Measurements from ENCODE around the gene CNOT1.

Gene CNOT1

DNA sequence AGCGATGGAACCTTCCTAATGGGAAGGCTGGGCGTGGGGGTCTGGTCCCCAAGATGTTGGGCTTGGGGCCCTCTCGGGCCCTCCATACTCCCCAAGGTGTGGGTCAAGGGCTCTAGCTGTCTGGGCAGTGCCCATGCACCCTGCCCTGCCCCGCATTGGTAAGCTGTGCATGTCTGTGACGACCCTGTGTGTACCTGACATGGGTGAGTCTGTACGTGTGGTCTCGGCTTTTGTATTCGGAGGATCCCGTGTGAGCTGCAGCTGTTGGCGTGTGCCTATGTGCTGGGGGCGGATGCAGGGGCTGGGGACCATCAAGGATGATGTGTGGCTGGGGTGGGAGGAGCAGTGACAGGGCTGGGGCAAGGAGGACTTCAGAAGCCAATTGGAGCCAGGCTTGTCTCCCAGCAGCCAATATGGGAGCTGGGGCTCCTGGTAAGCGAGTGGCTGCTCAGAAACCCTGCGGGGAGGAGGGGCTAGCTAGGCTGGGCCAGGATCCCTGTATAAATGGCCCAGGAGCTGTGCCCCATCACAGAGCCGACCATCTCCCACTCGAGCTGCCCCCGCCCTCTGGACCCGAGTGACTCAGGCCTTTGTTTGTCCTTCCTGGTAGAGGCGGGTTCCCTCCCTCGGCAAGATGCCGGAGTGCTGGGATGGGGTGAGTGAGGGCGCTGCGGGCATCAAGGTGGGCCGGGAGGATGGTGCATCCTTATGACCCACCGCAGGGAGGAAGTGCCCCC, 129.8 kb downstream of the CNOT1 start, which contains the start of gene NDRG4:
TSS of gene NDRG4 (plus strand) at position 529 of the 737 bp plus-strand sequence. CDS start at position 635, 106 bp downstream.
- no peak within 1 kb of the TSS for H3K27ac ChIP-seq (ENCODE audit: low read depth, low read length)
- peaks cover 12% of the 10 kb centered on the region for H3K4me1 ChIP-seq (ENCODE audit: control insufficient read depth, insufficient read depth, low read length)
- H3K4me3 ChIP-seq (ENCODE audit: low read depth, low read length): peak within 1 kb of the TSS; percentile 86
- H3K27me3 ChIP-seq (ENCODE audit: control insufficient read depth, insufficient read depth, low read length): peaks cover 8% of the 10 kb centered on the region; the same call in 1 of the 2 replicates
- no peaks in the 10 kb centered on the region for H3K9me3 ChIP-seq (ENCODE audit: control insufficient read depth, insufficient read depth, low read length)
- H3K9ac ChIP-seq (ENCODE audit: low read depth, low read length): no peak within 1 kb of the TSS
- no peaks in the 10 kb centered on the region for H3K36me3 ChIP-seq (ENCODE audit: control insufficient read depth, insufficient read depth, low read length)

DNA sequence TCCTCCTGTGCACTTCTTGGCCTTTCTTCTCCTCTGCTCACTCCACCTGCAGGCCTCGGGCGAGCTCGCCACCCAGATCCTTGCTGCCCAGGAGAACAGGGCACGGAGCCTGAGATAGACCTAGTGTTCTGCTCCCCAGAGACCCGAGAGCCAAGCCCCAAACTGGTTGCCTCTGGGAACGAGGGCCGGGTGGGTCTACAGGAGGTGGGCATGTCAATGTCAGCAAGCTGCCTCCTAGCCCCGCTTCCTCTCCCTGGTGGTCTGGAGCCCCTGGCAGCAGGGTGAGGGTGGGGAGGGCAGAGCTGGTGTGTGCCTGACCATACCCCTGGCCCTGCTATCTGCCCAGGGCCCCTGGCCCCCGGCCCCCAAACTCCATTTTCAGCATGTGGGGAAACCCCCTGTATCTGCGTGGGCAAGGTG, 130.5 kb downstream of the CNOT1 start:
- Histone ChIP-seq H3K36me3 (ENCODE audit: control insufficient read depth, insufficient read depth, low read length) (no peaks in the 10 kb centered on the region), H3K4me1 (ENCODE audit: control insufficient read depth, insufficient read depth, low read length) (peaks cover 13% of the 10 kb centered on the region), H3K9me3 (ENCODE audit: control insufficient read depth, insufficient read depth, low read length) (no peaks in the 10 kb centered on the region), H3K9ac (ENCODE audit: low read depth, low read length) (no peak overlapping the region), H3K4me3 (ENCODE audit: low read depth, low read length) (no peak overlapping the region), H3K27ac (ENCODE audit: low read depth, low read length) (no peak overlapping the region), H3K27me3 (ENCODE audit: control insufficient read depth, insufficient read depth, low read length) (peaks cover 8% of the 10 kb centered on the region; the same call in 1 of the 2 replicates)

- Histone ChIP-seq H3K4me1 (ENCODE audit: control insufficient read depth, insufficient read depth, low read length) (peaks cover 13% of the 10 kb centered on the region), H3K36me3 (ENCODE audit: control insufficient read depth, insufficient read depth, low read length) (no peaks in the 10 kb centered on the region), H3K27ac (ENCODE audit: low read depth, low read length) (no peak overlapping the region), H3K9me3 (ENCODE audit: control insufficient read depth, insufficient read depth, low read length) (no peaks in the 10 kb centered on the region), H3K4me3 (ENCODE audit: low read depth, low read length) (no peak overlapping the region), H3K9ac (ENCODE audit: low read depth, low read length) (no peak overlapping the region), H3K27me3 (ENCODE audit: control insufficient read depth, insufficient read depth, low read length) (peaks cover 8% of the 10 kb centered on the region; the same call in 1 of the 2 replicates)
These were observed 131.1 kb downstream of the CNOT1 start for GRCh38 chr16:58498341-58499091.

GRCh38 chr16:58497935-58498334, 131.7 kb downstream of the CNOT1 start:
- peaks cover 8% of the 10 kb centered on the region; the same call in 1 of the 2 replicates for H3K27me3 ChIP-seq (ENCODE audit: control insufficient read depth, insufficient read depth, low read length)
- H3K9ac ChIP-seq (ENCODE audit: low read depth, low read length): no peak overlapping the region
- no peak overlapping the region for H3K4me3 ChIP-seq (ENCODE audit: low read depth, low read length)
- H3K4me1 ChIP-seq (ENCODE audit: control insufficient read depth, insufficient read depth, low read length): peaks cover 13% of the 10 kb centered on the region
- H3K27ac ChIP-seq (ENCODE audit: low read depth, low read length): no peak overlapping the region
- no peaks in the 10 kb centered on the region for H3K9me3 ChIP-seq (ENCODE audit: control insufficient read depth, insufficient read depth, low read length)
- H3K36me3 ChIP-seq (ENCODE audit: control insufficient read depth, insufficient read depth, low read length): no peaks in the 10 kb centered on the region

GRCh38 chr16:58497468-58497867, 132.2 kb downstream of the CNOT1 start:
- H3K36me3 ChIP-seq (ENCODE audit: control insufficient read depth, insufficient read depth, low read length): no peaks in the 10 kb centered on the region
- peaks cover 4% of the 10 kb centered on the region; the same call in 1 of the 2 replicates for H3K27me3 ChIP-seq (ENCODE audit: control insufficient read depth, insufficient read depth, low read length)
- H3K4me3 ChIP-seq (ENCODE audit: low read depth, low read length): no peak overlapping the region
- H3K9me3 ChIP-seq (ENCODE audit: control insufficient read depth, insufficient read depth, low read length): no peaks in the 10 kb centered on the region
- H3K4me1 ChIP-seq (ENCODE audit: control insufficient read depth, insufficient read depth, low read length): peaks cover 13% of the 10 kb centered on the region
- no peak overlapping the region for H3K9ac ChIP-seq (ENCODE audit: low read depth, low read length)
- H3K27ac ChIP-seq (ENCODE audit: low read depth, low read length): no peak overlapping the region

GRCh38 chr16:58495521-58496331, 133.9 kb downstream of the CNOT1 start:
- H3K4me3 ChIP-seq (ENCODE audit: low read depth, low read length): 0 out of 2 replicates have a peak overlapping the region, but pooled peaks have one; percentile 2
- H3K9ac ChIP-seq (ENCODE audit: low read depth, low read length): no peak overlapping the region; the same call in 1 of the 2 replicates
- H3K27me3 ChIP-seq (ENCODE audit: control insufficient read depth, insufficient read depth, low read length): no peaks in the 10 kb centered on the region
- peak overlapping the region; percentile 74 for H3K27ac ChIP-seq (ENCODE audit: low read depth, low read length)
- H3K9me3 ChIP-seq (ENCODE audit: control insufficient read depth, insufficient read depth, low read length): no peaks in the 10 kb centered on the region
- H3K36me3 ChIP-seq (ENCODE audit: control insufficient read depth, insufficient read depth, low read length): no peaks in the 10 kb centered on the region
- peaks cover 13% of the 10 kb centered on the region for H3K4me1 ChIP-seq (ENCODE audit: control insufficient read depth, insufficient read depth, low read length)

GRCh38 chr16:58494981-58495520, 134.6 kb downstream of the CNOT1 start:
- H3K9ac ChIP-seq (ENCODE audit: low read depth, low read length): no peak overlapping the region
- no peaks in the 10 kb centered on the region for H3K27me3 ChIP-seq (ENCODE audit: control insufficient read depth, insufficient read depth, low read length)
- peak overlapping the region; percentile 74 for H3K27ac ChIP-seq (ENCODE audit: low read depth, low read length)
- H3K4me1 ChIP-seq (ENCODE audit: control insufficient read depth, insufficient read depth, low read length): peaks cover 13% of the 10 kb centered on the region
- no peaks in the 10 kb centered on the region for H3K36me3 ChIP-seq (ENCODE audit: control insufficient read depth, insufficient read depth, low read length)
- no peaks in the 10 kb centered on the region for H3K9me3 ChIP-seq (ENCODE audit: control insufficient read depth, insufficient read depth, low read length)
- H3K4me3 ChIP-seq (ENCODE audit: low read depth, low read length): 0 out of 2 replicates have a peak overlapping the region, but pooled peaks have one; percentile 2

DNA sequence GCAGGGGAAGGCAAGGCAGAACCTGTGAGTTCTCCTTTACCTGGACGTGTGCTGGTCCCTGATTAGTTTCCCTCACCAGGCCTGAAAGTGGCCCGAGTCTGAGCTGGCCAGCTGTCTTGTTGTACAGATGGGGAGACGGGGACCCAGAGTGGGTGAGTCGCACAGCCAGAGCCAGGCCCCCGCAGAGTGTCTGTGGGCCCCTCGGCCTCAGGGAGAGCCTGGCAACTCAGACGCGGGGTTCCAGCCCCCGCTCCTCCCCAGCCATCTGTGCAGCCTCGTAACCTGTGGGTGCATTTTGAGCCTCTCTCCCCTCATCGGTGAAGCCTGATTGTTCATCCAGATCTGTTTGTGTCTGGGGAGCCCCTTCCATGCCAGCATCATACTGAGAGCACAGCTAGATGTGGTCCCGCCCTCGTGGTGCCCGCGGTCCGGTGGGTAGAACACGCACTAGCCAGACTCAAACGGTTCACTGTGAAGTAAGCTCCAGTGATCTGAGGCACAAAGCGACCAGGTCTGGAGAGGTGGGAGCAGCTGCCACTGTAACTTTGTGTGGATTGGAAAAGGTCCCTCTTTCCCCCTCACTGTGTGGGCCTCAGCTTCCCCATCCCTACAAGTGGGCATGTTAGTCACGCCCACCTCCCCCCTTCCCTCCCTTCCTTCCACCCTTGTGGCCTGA, 135.7 kb downstream of the CNOT1 start:
- Histone ChIP-seq H3K4me1 (ENCODE audit: control insufficient read depth, insufficient read depth, low read length) (peaks cover 13% of the 10 kb centered on the region), H3K36me3 (ENCODE audit: control insufficient read depth, insufficient read depth, low read length) (no peaks in the 10 kb centered on the region), H3K27ac (ENCODE audit: low read depth, low read length) (no peak overlapping the region), H3K4me3 (ENCODE audit: low read depth, low read length) (no peak overlapping the region), H3K27me3 (ENCODE audit: control insufficient read depth, insufficient read depth, low read length) (no peaks in the 10 kb centered on the region), H3K9ac (ENCODE audit: low read depth, low read length) (no peak overlapping the region), H3K9me3 (ENCODE audit: control insufficient read depth, insufficient read depth, low read length) (no peaks in the 10 kb centered on the region)

DNA sequence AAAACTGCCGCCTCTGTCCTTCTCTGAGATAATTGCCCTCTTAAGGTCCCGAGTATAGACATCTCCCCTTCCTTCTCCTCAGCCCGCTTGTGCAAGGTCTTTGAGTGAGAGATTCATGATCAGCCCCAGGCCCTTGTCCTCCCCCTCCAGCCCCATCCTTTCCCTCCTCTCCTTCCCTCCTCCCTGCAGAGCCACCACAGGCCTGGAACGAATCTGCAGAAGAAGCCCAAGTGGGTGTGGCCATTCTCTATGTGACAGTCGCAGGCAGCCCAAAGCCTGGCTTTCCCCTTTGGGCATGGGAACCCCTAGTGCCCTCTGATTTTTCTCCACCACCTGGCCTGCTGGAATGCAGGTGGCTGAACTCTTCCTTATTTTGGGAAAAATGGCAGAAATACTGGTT, 136.9 kb downstream of the CNOT1 start:
- Histone ChIP-seq H3K27ac (ENCODE audit: low read depth, low read length) (no peak overlapping the region), H3K4me1 (ENCODE audit: control insufficient read depth, insufficient read depth, low read length) (peaks cover 13% of the 10 kb centered on the region), H3K4me3 (ENCODE audit: low read depth, low read length) (no peak overlapping the region), H3K9ac (ENCODE audit: low read depth, low read length) (no peak overlapping the region), H3K9me3 (ENCODE audit: control insufficient read depth, insufficient read depth, low read length) (no peaks in the 10 kb centered on the region), H3K36me3 (ENCODE audit: control insufficient read depth, insufficient read depth, low read length) (no peaks in the 10 kb centered on the region), H3K27me3 (ENCODE audit: control insufficient read depth, insufficient read depth, low read length) (no peaks in the 10 kb centered on the region)

DNA sequence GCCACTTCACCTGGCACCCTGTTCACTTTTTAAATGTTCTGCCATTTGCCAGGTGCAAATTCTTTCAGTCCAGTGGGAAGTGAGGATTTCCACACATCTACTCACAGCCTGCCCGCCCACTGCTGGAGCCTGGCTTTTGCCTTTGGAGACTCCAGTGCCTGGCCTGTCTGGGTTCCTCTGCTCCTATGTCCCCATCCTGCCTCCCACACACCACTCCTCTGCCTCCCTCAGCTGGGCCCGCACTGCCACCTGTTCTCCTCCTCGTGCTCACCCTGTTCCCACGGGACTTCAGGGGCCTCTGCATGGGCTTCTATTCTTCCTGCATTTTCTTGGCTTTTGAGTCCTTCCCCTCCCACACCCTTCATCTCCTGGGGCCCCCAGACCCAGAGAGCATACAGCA, 137.6 kb downstream of the CNOT1 start:
- H3K36me3 ChIP-seq (ENCODE audit: control insufficient read depth, insufficient read depth, low read length): no peaks in the 10 kb centered on the region
- no peak overlapping the region for H3K4me3 ChIP-seq (ENCODE audit: low read depth, low read length)
- H3K4me1 ChIP-seq (ENCODE audit: control insufficient read depth, insufficient read depth, low read length): peaks cover 13% of the 10 kb centered on the region
- H3K27ac ChIP-seq (ENCODE audit: low read depth, low read length): no peak overlapping the region
- H3K9ac ChIP-seq (ENCODE audit: low read depth, low read length): no peak overlapping the region
- H3K27me3 ChIP-seq (ENCODE audit: control insufficient read depth, insufficient read depth, low read length): no peaks in the 10 kb centered on the region
- no peaks in the 10 kb centered on the region for H3K9me3 ChIP-seq (ENCODE audit: control insufficient read depth, insufficient read depth, low read length)

Data from HUES48 (cell line).